Neural cell (in vitro differentiated cells): ENCODE measurements around the gene CCL17.

Source experiments
- CTCF ChIP-seq: fragments of 450-650 bp; IDR thresholded peaks from 2 replicates; pipeline ENCODE4 v1.5.1; 2014; ENCODE audit warnings: antibody characterized with exemption, mild to moderate bottlenecking, moderate library complexity; ENCODE audit not compliant: poor library complexity, severe bottlenecking
- MXI1 ChIP-seq: fragments of 450-650 bp; conservative IDR thresholded peaks from 2 replicates; pipeline ENCODE4 v1.6.1; 2014; ENCODE audit warnings: antibody characterized with exemption, mild to moderate bottlenecking; ENCODE audit not compliant: poor library complexity, severe bottlenecking
- POLR2AphosphoS5 ChIP-seq: IDR thresholded peaks from 2 replicates; pipeline ENCODE4 v1.6.1; 2012

GRCh38 chr16:57379579-57379978 is 25.0 kb upstream of the CCL17 start:
- TF ChIP-seq MXI1: no peak
- TF ChIP-seq CTCF: no peak
- no peak for TF ChIP-seq POLR2AphosphoS5
